Stimulated activated CD8-positive, alpha-beta memory T cell treated with anti-CD3 and anti-CD28 coated beads, Interleukin-7, amount 100 ng/mL, for 4 hours (primary cell): ENCODE results near the gene SYCP3.

Experiments
- DNase-seq, 2 donors: peaks; one replicate each; pipeline ENCODE4 v3.0.0-alpha.2; 2020; ENCODE audit warnings: low read depth in 2 of 2

Gene SYCP3

GRCh38 chr12:101680240-101680639 is 59.0 kb downstream of the SYCP3 start:
- no peak for DNase-seq
